ENCODE results near the gene PKLR. TPM values are rescaled to one million over a fixed set of nuclear protein-coding genes. Genes with fewer than 3 reads are reported as not detected.

The PKLR gene
- total and polyA plus RNA-seq, 4 donors, result 10.4 to 56.1 (median 40.6) TPM

GRCh38 chr1:155253208-155253607, 48.0 kb downstream of the PKLR start:
- H3K4me1 ChIP-seq (ENCODE audit: control insufficient read depth in 4 of 4, insufficient read depth in 4 of 4, low read length in 3 of 4), result peaks cover 2 to 36% (median 23%) of the 10 kb centered on the region in 4 donors
- no peak for TF ChIP-seq SP1 (IDR thresholded peaks at IDR 0.05)
- TF ChIP-seq HNF4G (IDR thresholded peaks at IDR 0.05), result no peak
- no peak for TF ChIP-seq CTCF (IDR thresholded peaks at IDR 0.05; ENCODE audit: low read depth, low read length, missing input control)
- TF ChIP-seq GABPA (IDR thresholded peaks at IDR 0.05 in 1 of 2, conservative IDR thresholded peaks at IDR 0.05 in 1 of 2), result no peak
- no peak for TF ChIP-seq YY1 (IDR thresholded peaks at IDR 0.05)
- TF ChIP-seq TAF1 (conservative IDR thresholded peaks at IDR 0.05), result no peak
- TF ChIP-seq FOXA2 (IDR thresholded peaks at IDR 0.05), result no peak
- TF ChIP-seq RAD21 (IDR thresholded peaks at IDR 0.05), result no peak
- no peak for TF ChIP-seq ATF3 (IDR thresholded peaks at IDR 0.05)
- TF ChIP-seq HNF4A (conservative IDR thresholded peaks at IDR 0.05), result no peak
- TF ChIP-seq ZBTB33 (IDR thresholded peaks at IDR 0.05), result no peak
- TF ChIP-seq JUND (IDR thresholded peaks at IDR 0.05), result no peak
- no peak for TF ChIP-seq NR2F2 (IDR thresholded peaks at IDR 0.05)
- no peak for TF ChIP-seq RXRA (IDR thresholded peaks at IDR 0.05)
- no peak for TF ChIP-seq FOXA1 (IDR thresholded peaks at IDR 0.05)
- no peak for TF ChIP-seq EGR1 (IDR thresholded peaks at IDR 0.05; ENCODE audit: low read depth in 2 of 2)
- TF ChIP-seq MAX (IDR thresholded peaks at IDR 0.05), result no peak
- no peak for TF ChIP-seq REST (IDR thresholded peaks at IDR 0.05)
- H3K9me3 ChIP-seq (ENCODE audit: control insufficient read depth in 4 of 4, low read length in 3 of 4), result no peaks in the 10 kb centered on the region
- H3K27me3 ChIP-seq (ENCODE audit: control insufficient read depth in 4 of 4, insufficient read depth in 4 of 4, low read length in 3 of 4), result no peaks in the 10 kb centered on the region
- no peak overlapping the region for H3K4me3 ChIP-seq (ENCODE audit: low read depth in 1 of 3, low read length in 3 of 3)
- no peak overlapping the region for H3K9ac ChIP-seq (ENCODE audit: low read depth in 1 of 2, low read length in 2 of 2)
- no peak for DNase-seq (ENCODE audit: low spot score)
- H3K36me3 ChIP-seq (ENCODE audit: control insufficient read depth in 4 of 4, insufficient read depth in 3 of 4, low read depth in 1 of 4, low read length in 3 of 4), result peaks cover 0 to 8% (median 0%) of the 10 kb centered on the region in 4 donors
- 93% methylated on average over 5 of the region's 5 CpGs for WGBS
- H3K27ac ChIP-seq (ENCODE audit: low read depth in 1 of 2, low read length in 2 of 2), result no peak overlapping the region
